Epithelial cell of esophagus (primary cell): Measurements from ENCODE around the gene CLDN34.

ENCODE experiments used
- DNase-seq: peaks from one replicate; pipeline ENCODE4 v3.0.0; 2010; ENCODE audit warnings: low read depth
- H3K4me3 ChIP-seq: 2 replicates; pipeline ENCODE4 v1.5.1; 2011; ENCODE audit warnings: mild to moderate bottlenecking, low read length, control low read depth
- CTCF ChIP-seq: IDR thresholded peaks from 2 replicates; pipeline ENCODE4 v1.5.1; 2011; ENCODE audit warnings: low read depth, mild to moderate bottlenecking, low read length, control low read depth, inconsistent platforms; ENCODE audit not compliant: insufficient read depth; ENCODE audit errors: missing control alignments

CLDN34 gene

DNA sequence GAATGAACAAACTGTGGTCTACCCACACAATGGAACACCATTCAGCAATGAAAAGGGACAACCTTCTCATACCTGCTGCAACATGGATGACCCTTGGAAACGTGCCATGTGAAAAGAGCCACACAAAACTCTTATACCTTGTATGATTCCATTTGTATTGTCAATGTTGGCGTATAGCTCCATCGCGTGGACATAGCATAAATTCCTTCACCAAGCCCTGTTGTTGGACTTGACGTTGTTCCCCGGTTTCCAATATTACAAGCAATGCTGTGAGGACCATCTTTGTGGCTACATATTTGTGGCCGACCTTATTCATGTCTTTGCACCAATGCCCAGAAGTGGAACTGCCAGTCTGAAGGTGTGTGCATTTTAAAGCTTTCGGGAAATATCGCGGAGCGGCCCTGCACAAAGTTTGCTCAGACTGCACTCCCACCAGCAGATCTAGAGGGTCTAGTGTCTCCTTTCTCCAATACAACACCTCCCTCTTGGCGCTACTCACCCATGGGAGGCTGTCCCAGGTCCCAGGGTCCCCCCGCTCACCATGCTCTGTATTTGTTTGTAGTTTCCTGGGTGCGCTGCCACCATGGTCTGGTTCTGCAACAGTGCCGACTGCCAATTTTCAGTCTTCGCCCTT lies at the start of gene CLDN34:
Gene CLDN34 (plus strand): TSS at position 584 of the 634 bp plus-strand sequence. CDS start 0 bp downstream, at position 584.
- no peak for TF ChIP-seq CTCF
- no peak within 1 kb of the TSS for H3K4me3 ChIP-seq
- DNase-seq, result no peak

DNA sequence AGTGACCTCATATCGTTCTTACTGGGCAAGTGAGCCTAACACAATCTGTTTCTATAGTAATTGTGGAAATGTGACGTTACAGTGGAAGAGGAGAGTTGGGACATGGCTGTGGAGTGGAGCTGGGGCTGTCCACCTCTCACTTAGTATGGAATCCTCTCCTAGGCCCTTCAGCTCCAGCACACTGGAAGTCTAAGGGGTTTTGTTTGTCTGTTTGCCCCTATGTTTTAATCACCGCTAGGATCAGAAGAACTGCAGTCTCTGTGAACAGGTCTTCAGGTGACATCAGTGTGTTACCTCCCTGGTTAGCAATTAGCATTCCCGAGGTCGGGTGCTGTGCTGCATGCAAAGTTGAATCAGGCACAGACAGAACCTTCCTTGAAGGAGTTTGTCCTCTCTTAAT lies 49.3 kb upstream of the CLDN34 start:
- no peak for DNase-seq
- H3K4me3 ChIP-seq, result no peak overlapping the region
- TF ChIP-seq CTCF, result no peak

DNA sequence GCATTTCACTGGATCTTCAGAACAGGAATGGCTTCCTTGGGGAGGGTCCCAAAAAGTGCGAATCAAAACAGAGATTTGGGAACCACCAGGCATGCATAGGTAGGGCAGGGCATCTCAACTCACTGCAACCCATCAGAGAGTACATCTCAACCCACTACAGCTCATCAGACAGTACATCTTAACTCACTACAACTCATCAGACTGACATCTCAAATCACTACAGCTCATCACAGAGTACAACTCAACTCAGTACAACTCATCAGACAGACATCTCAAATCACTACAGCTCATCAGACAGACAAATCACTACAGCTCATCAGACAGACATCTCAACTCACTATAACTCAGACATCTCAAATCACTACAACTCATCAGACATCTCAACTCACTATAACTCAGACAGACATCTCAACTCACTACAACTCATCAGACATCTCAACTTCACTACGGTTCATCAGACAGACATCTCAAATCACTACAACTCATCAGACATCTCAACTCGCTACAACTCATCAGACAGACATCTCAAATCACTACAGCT lies 47.5 kb upstream of the CLDN34 start:
- no peak for TF ChIP-seq CTCF
- no peak overlapping the region for H3K4me3 ChIP-seq
- peak; percentile 26 for DNase-seq

GRCh38 chrX:9921407-9921806 lies 45.8 kb upstream of the CLDN34 start:
- no peak for DNase-seq
- TF ChIP-seq CTCF, result no peak
- no peak overlapping the region for H3K4me3 ChIP-seq

DNA sequence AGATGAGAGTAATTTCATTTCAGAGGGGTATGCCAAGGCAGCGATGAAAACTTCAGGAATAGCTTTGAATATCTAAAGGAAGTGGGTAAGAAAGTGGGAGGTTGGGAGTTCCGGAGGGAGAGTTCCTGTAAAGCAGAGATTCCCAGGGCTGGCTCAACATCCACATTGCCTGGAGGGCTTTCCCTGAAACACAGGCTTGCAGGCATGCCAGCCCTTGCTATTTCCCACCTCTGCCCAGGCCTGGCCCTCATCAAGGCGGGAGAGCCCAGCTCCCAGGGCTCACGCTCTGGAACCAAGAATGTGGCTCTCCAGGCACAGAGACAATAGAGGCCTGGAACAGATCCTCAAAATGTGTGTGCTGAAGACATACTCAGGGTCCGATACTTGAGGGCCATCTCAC lies 43.8 kb upstream of the CLDN34 start:
- H3K4me3 ChIP-seq, result no peak overlapping the region
- DNase-seq, result peak; percentile 47
- TF ChIP-seq CTCF, result no peak

GRCh38 chrX:9926002-9926401 lies 41.2 kb upstream of the CLDN34 start:
- no peak for DNase-seq
- no peak overlapping the region for H3K4me3 ChIP-seq
- no peak for TF ChIP-seq CTCF
